Esophagus squamous epithelium (tissue), 5 donors: Measurements from ENCODE around the gene RABAC1. TPM values are rescaled to one million over a fixed set of nuclear protein-coding genes. Genes with fewer than 3 reads are reported as not detected.

Experiments used
- DNase-seq: peaks from one replicate; lab custom pipeline; 2025; lab: John Stamatoyannopoulos, UW
- H3K27ac ChIP-seq, 4 donors: fragments of 200-600 bp; sonication (generic); one replicate each; pipeline ENCODE4 v1.5.1; 2016 to 2019; ENCODE audit warnings: mild to moderate bottlenecking in 1 of 4
- H3K27me3 ChIP-seq, 4 donors: fragments of 200-600 bp; sonication (generic); 1 replicate in 3 of 4; 2 replicates in 1 of 4; pipeline versions ENCODE4 v1.5.1 to v1.6.0; 2017 to 2021; ENCODE audit warnings: antibody characterized with exemption in 1 of 4
- H3K36me3 ChIP-seq, 3 donors: fragments of 200-600 bp; sonication (generic); one replicate each; pipeline ENCODE4 v1.5.1; 2016 to 2019
- H3K4me1 ChIP-seq, 3 donors: fragments of 200-600 bp; sonication (generic); one replicate each; pipeline ENCODE4 v1.5.1; 2017 to 2019
- H3K4me3 ChIP-seq, 4 donors: fragments of 200-600 bp; sonication (generic); 1 replicate in 3 of 4; 2 replicates in 1 of 4; pipeline ENCODE4 v1.5.1; 2016 to 2019; ENCODE audit warnings: mild to moderate bottlenecking in 2 of 4, moderate library complexity in 1 of 4
- H3K9me3 ChIP-seq, 3 donors: fragments of 200-600 bp; sonication (generic); one replicate each; pipeline ENCODE4 v1.5.1; 2016 to 2019
- CTCF ChIP-seq, 6 experiments: fragments of 450-650 bp in 4 of 6; fragments of 200-600 bp in 2 of 6; sonication (generic) in 2 of 6; IDR thresholded peaks; one replicate each; pipeline ENCODE4 v1.5.1; 2016 to 2019; ENCODE audit warnings: antibody characterized with exemption in 6 of 6, mild to moderate bottlenecking in 4 of 6, moderate library complexity in 4 of 6
- POLR2A ChIP-seq, 4 donors: fragments of 450-650 bp; IDR thresholded peaks; one replicate each; pipeline ENCODE4 v1.6.1; 2017; ENCODE audit warnings: antibody characterized with exemption in 4 of 4, mild to moderate bottlenecking in 4 of 4, moderate library complexity in 3 of 4
- WGBS, 2 donors: methylation state at CpG; one replicate each; pipeline ENCODE4 v1.1.5; 2018; 5-methylcytosine and 5-hydroxymethylcytosine counted together
- intact Hi-C: fragments of 100-400 bp; cut with DNase I; formaldehyde crosslinking; loops from one replicate; pipeline ENCODE4 v1.15.0; 2022
- total RNA-seq, 4 donors: library from RNA; depleted of rRNA; stranded (reverse); fragments of >200 nt; gene quantifications; one replicate each; pipeline ENCODE4 v1.1.0, GENCODE V29; 2016
- donor health status: DM: yes; HTN: yes; CAD: no.

The RABAC1 gene
- total RNA-seq, 4 donors from 2014 or later, result 47.4 to 113 (median 103) TPM

- no peak overlapping the region for H3K4me3 ChIP-seq
- intact Hi-C loops, result no loop called here
- H3K4me1 ChIP-seq, result peaks cover 0 to 25% (median 5%) of the 10 kb centered on the region in 3 donors
- TF ChIP-seq CTCF (IDR thresholded peaks at IDR 0.05) (no peak), POLR2A (IDR thresholded peaks at IDR 0.05) (no peak)
- no peaks in the 10 kb centered on the region for H3K36me3 ChIP-seq
- H3K27ac ChIP-seq, result no peak overlapping the region
- 7 to 9% methylated on average over 18 to 20 of the region's 21 CpGs for WGBS, 2 donors
- DNase-seq, result no peak
- H3K27me3 ChIP-seq, result peaks cover 11 to 92% (median 32%) of the 10 kb centered on the region in 4 donors
- no peaks in the 10 kb centered on the region for H3K9me3 ChIP-seq
These were observed 45.3 kb downstream of the RABAC1 start for GRCh38 chr19:41913538-41914423.

GRCh38 chr19:41912899-41913537, 46.1 kb downstream of the RABAC1 start:
- intact Hi-C loops, result no loop called here
- Histone ChIP-seq H3K27ac (no peak overlapping the region), H3K36me3 (peaks cover 0 to 4% (median 0%) of the 10 kb centered on the region in 3 donors), H3K4me3 (no peak overlapping the region), H3K27me3 (peaks cover 11 to 85% (median 32%) of the 10 kb centered on the region in 4 donors), H3K9me3 (no peaks in the 10 kb centered on the region), H3K4me1 (peaks cover 0 to 25% (median 5%) of the 10 kb centered on the region in 3 donors)
- TF ChIP-seq CTCF (IDR thresholded peaks at IDR 0.05) (no peak), POLR2A (IDR thresholded peaks at IDR 0.05) (no peak)
- 1 to 3% methylated on average over 24 to 37 of the region's 51 CpGs for WGBS, 2 donors
- no peak for DNase-seq

GRCh38 chr19:41911889-41912731, 47.0 kb downstream of the RABAC1 start:
- Histone ChIP-seq H3K36me3 (peaks cover 0 to 13% (median 0%) of the 10 kb centered on the region in 3 donors), H3K4me1 (peaks cover 0 to 25% (median 5%) of the 10 kb centered on the region in 3 donors), H3K4me3 (no peak overlapping the region), H3K27me3 (peaks cover 11 to 76% (median 32%) of the 10 kb centered on the region in 4 donors), H3K9me3 (no peaks in the 10 kb centered on the region), H3K27ac (no peak overlapping the region)
- no peak for DNase-seq
- TF ChIP-seq POLR2A (IDR thresholded peaks at IDR 0.05), result no peak
- TF ChIP-seq CTCF (IDR thresholded peaks at IDR 0.05), result no peak
- intact Hi-C loops, result no loop called here
- 7 to 11% methylated on average over 8 to 14 of the region's 29 CpGs for WGBS, 2 donors

GRCh38 chr19:41910992-41911888, 47.9 kb downstream of the RABAC1 start:
- intact Hi-C loops, result no loop called here
- Histone ChIP-seq H3K4me1 (peaks cover 0 to 25% (median 5%) of the 10 kb centered on the region in 3 donors), H3K27ac (no peak overlapping the region), H3K9me3 (no peaks in the 10 kb centered on the region), H3K27me3 (peaks cover 11 to 67% (median 27%) of the 10 kb centered on the region in 4 donors), H3K36me3 (peaks cover 0 to 22% (median 4%) of the 10 kb centered on the region in 3 donors), H3K4me3 (no peak overlapping the region)
- no peak for DNase-seq
- 34 to 53% methylated on average over 4 to 10 of the region's 13 CpGs for WGBS, 2 donors
- TF ChIP-seq POLR2A (IDR thresholded peaks at IDR 0.05) (no peak), CTCF (IDR thresholded peaks at IDR 0.05) (no peak)
